GM12892 (cell line): Measurements from ENCODE around the gene GXYLT2.

Experiments
- POLR2A ChIP-seq: IDR thresholded peaks from 2 replicates; pipeline ENCODE4 v1.6.1; 2011; ENCODE audit warnings: low read depth, low read length, control low read depth
- POLR2AphosphoS5 ChIP-seq: IDR thresholded peaks from 2 replicates; pipeline ENCODE4 v1.6.1; 2011; ENCODE audit warnings: low read depth, low read length, control low read depth
- TAF1 ChIP-seq: IDR thresholded peaks from 2 replicates; pipeline ENCODE4 v1.6.1; 2011; ENCODE audit warnings: low read depth, mild to moderate bottlenecking, control low read depth, low read length, borderline replicate concordance

GRCh38 chr3:72969766-72970165, 81.9 kb downstream of the GXYLT2 start:
- no peak for TF ChIP-seq POLR2A
- TF ChIP-seq POLR2AphosphoS5 = no peak
- no peak for TF ChIP-seq TAF1
